ENCODE data around the gene DHX40.
"Not testable (repeated sequence)": the region's sequence is repeated elsewhere in the genome, so short reads cannot be mapped to it uniquely, and the experiment has no call there.

- TF ChIP-seq MAX, CTCF (IDR thresholded peaks at IDR 0.05; ENCODE audit: low read depth, low read length): not testable (repeated sequence)
Measured at GRCh38 chr17:59524930-59525329, 40.5 kb upstream of the DHX40 start.

Measured in NB4 (cell line).